Measurements from ENCODE around the gene FERMT3. TPM values are rescaled to one million over a fixed set of nuclear protein-coding genes. Genes with fewer than 3 reads are reported as not detected.

Gene FERMT3
- total and polyA plus RNA-seq, 4 donors, result 17.4 to 182 (median 84.5) TPM

- Histone ChIP-seq H3K36me3 (ENCODE audit: control insufficient read depth in 4 of 4, insufficient read depth in 4 of 4, low read length in 4 of 4) (peaks cover 0 to 29% (median 6%) of the 10 kb centered on the region in 4 donors), H3K4me3 (no peak overlapping the region), H3K27me3 (ENCODE audit: control insufficient read depth in 3 of 3, insufficient read depth in 3 of 3, low read length in 2 of 3) (no peaks in the 10 kb centered on the region), H3K9me3 (ENCODE audit: control insufficient read depth in 4 of 4, insufficient read depth in 3 of 4, low read length in 3 of 4) (no peaks in the 10 kb centered on the region), H3K9ac (ENCODE audit: insufficient read depth in 1 of 2, low read length in 2 of 2) (no peak overlapping the region), H3K27ac (ENCODE audit: low read depth in 1 of 2, low read length in 1 of 2) (no peak overlapping the region), H3K4me1 (ENCODE audit: control insufficient read depth in 5 of 5, insufficient read depth in 5 of 5, low read length in 5 of 5) (peaks cover 0 to 18% (median 9%) of the 10 kb centered on the region in 5 donors)
- WGBS, 2 donors, result 49 to 76% methylated on average over 5 of the region's 5 CpGs
- DNase-seq, result no peak
- no peak for ATAC-seq (ENCODE audit: insufficient read depth, low FRiP score)
- no peak for TF ChIP-seq CTCF (IDR thresholded peaks at IDR 0.05; ENCODE audit: control extremely low read depth, extremely low read depth)
Observed at GRCh38 chr11:64253481-64253880, 47.0 kb downstream of the FERMT3 start.

- Histone ChIP-seq H3K4me1 (ENCODE audit: control insufficient read depth in 5 of 5, insufficient read depth in 5 of 5, low read length in 5 of 5) (peaks cover 0 to 18% (median 9%) of the 10 kb centered on the region in 5 donors), H3K27me3 (ENCODE audit: control insufficient read depth in 3 of 3, insufficient read depth in 3 of 3, low read length in 2 of 3) (no peaks in the 10 kb centered on the region), H3K27ac (ENCODE audit: low read depth in 1 of 2, low read length in 1 of 2) (no peak overlapping the region), H3K4me3 (no peak overlapping the region), H3K36me3 (ENCODE audit: control insufficient read depth in 4 of 4, insufficient read depth in 4 of 4, low read length in 4 of 4) (peaks cover 0 to 38% (median 10%) of the 10 kb centered on the region in 4 donors), H3K9me3 (ENCODE audit: control insufficient read depth in 4 of 4, insufficient read depth in 3 of 4, low read length in 3 of 4) (no peaks in the 10 kb centered on the region), H3K9ac (ENCODE audit: insufficient read depth in 1 of 2, low read length in 2 of 2) (no peak overlapping the region)
- DNase-seq, result no peak
- 88 to 91% methylated on average over 7 of the region's 7 CpGs for whole genome bisulfite sequencing, 2 donors
- no peak for TF ChIP-seq CTCF (IDR thresholded peaks at IDR 0.05; ENCODE audit: control extremely low read depth, extremely low read depth)
- ATAC-seq (ENCODE audit: insufficient read depth, low FRiP score), result no peak
Observed at GRCh38 chr11:64254326-64254725, 47.8 kb downstream of the FERMT3 start.

GRCh38 chr11:64255135-64256128 is 48.9 kb downstream of the FERMT3 start:
- Histone ChIP-seq H3K27me3 (ENCODE audit: control insufficient read depth in 3 of 3, insufficient read depth in 3 of 3, low read length in 2 of 3) (no peaks in the 10 kb centered on the region), H3K9ac (ENCODE audit: insufficient read depth in 1 of 2, low read length in 2 of 2) (no peak overlapping the region), H3K36me3 (ENCODE audit: control insufficient read depth in 4 of 4, insufficient read depth in 4 of 4, low read length in 4 of 4) (peaks cover 0 to 48% (median 15%) of the 10 kb centered on the region in 4 donors), H3K4me1 (ENCODE audit: control insufficient read depth in 5 of 5, insufficient read depth in 5 of 5, low read length in 5 of 5) (peaks cover 0 to 18% (median 9%) of the 10 kb centered on the region in 5 donors), H3K9me3 (ENCODE audit: control insufficient read depth in 4 of 4, insufficient read depth in 3 of 4, low read length in 3 of 4) (no peaks in the 10 kb centered on the region), H3K27ac (ENCODE audit: low read depth in 1 of 2, low read length in 1 of 2) (no peak overlapping the region), H3K4me3 (no peak overlapping the region)
- TF ChIP-seq CTCF (IDR thresholded peaks at IDR 0.05; ENCODE audit: control extremely low read depth, extremely low read depth), result no peak
- DNase-seq (no peak), ATAC-seq (ENCODE audit: insufficient read depth, low FRiP score) (no peak)
- WGBS, 2 donors, result 92 to 96% methylated on average over 35 of the region's 35 CpGs

Measured in lung (tissue), 12 donors.